ENCODE measurements around the gene PLEKHA6. TPM values are rescaled to one million over a fixed set of nuclear protein-coding genes. Genes with fewer than 3 reads are reported as not detected.

Gene PLEKHA6
- total and polyA plus RNA-seq, 2 donors (not counting 1 experiment from before 2014, with no cell fraction given) = 0.31 to 0.47 TPM

DNA sequence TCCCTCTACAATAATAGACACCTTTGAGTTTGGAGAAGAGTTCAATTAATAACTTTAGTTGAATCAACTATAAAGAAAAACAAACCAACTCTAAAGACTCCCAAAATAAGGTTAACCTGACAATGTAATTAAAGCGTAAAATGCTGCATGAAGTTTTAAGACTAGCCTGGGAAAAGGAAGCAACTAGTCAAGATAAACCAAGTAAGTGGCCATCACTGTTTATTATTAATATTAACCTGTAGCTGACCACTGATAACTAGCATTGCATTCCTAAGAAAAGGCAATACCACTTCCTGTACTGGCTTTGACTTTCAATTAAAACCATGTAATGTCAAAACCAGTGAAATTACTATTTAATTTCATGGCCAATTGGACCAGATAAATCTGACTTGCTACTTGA, 48.9 kb upstream of the PLEKHA6 start:
- Histone ChIP-seq H3K4me2 (replicated peaks; ENCODE audit: low read depth, low read length, poor library complexity, severe bottlenecking) (peak overlapping the region; percentile 81), H4K20me1 (ENCODE audit: control insufficient read depth, insufficient read depth, low read length, poor library complexity, severe bottlenecking) (peaks cover 77% of the 10 kb centered on the region), H3K27me3 (replicated peaks in 1 of 4; ENCODE audit: control extremely low read depth in 1 of 4, control insufficient read depth in 3 of 4, insufficient read depth in 4 of 4, low read length in 3 of 4) (no peaks in the 10 kb centered on the region), H3K27ac (ENCODE audit: low read length in 2 of 2) (peak overlapping the region in 1 of 2 donors; percentile 99), H3K79me2 (ENCODE audit: control insufficient read depth, insufficient read depth, low read length) (peaks cover 92% of the 10 kb centered on the region), H2AFZ (ENCODE audit: insufficient read depth, low read depth, low read length, poor library complexity, severe bottlenecking) (no peak overlapping the region), H3K4me1 (ENCODE audit: control insufficient read depth in 2 of 2, insufficient read depth in 2 of 2, low read length in 2 of 2) (peaks cover 13 to 34% of the 10 kb centered on the region in 2 donors), H3K9ac (ENCODE audit: low read length) (peak overlapping the region; percentile 99), H3K36me3 (replicated peaks in 1 of 2; ENCODE audit: control extremely low read depth in 1 of 2, control insufficient read depth in 1 of 2, extremely low read depth in 1 of 2, insufficient read depth in 2 of 2, low read length in 1 of 2) (peaks cover 6 to 43% of the 10 kb centered on the region in 2 experiments), H3K9me3 (ENCODE audit: control extremely low read depth in 1 of 3, control insufficient read depth in 2 of 3, insufficient read depth in 1 of 3, low read length in 2 of 3) (no peaks in the 10 kb centered on the region), H3K4me3 (ENCODE audit: control extremely low read depth in 1 of 5, extremely low read depth in 1 of 5, insufficient read depth in 1 of 5, low read depth in 2 of 5, low read length in 4 of 5) (peak overlapping the region; percentile 80 to 100 (median 92))
- no peak for ATAC-seq (ENCODE audit: low read depth)
- no CpG with 5 or more reads among the region's 1 CpG for WGBS (ENCODE audit: insufficient coverage)
- Mint-ChIP-seq H3K27ac (peak overlapping the region; percentile 50), H3K9me3 (ENCODE audit: insufficient read depth) (no peaks in the 10 kb centered on the region), H3K4me3 (peak overlapping the region; percentile 99), H3K27me3 (no peaks in the 10 kb centered on the region), H3K4me1 (peaks cover 44% of the 10 kb centered on the region)
- intact Hi-C loops (cut with micrococcal nuclease) = no loop called here
- CTCF ChIA-PET = interaction anchor here (1.5 to 4.7 kb wide), 3 partner anchors 11 to 398 kb away, joined by 4 to 46 read pairs (median 4); no protein-coding TSS in a partner anchor
- no peak for DNase-seq
- POLR2A ChIA-PET = no interaction called here
- TF ChIP-seq, protein P1, sequence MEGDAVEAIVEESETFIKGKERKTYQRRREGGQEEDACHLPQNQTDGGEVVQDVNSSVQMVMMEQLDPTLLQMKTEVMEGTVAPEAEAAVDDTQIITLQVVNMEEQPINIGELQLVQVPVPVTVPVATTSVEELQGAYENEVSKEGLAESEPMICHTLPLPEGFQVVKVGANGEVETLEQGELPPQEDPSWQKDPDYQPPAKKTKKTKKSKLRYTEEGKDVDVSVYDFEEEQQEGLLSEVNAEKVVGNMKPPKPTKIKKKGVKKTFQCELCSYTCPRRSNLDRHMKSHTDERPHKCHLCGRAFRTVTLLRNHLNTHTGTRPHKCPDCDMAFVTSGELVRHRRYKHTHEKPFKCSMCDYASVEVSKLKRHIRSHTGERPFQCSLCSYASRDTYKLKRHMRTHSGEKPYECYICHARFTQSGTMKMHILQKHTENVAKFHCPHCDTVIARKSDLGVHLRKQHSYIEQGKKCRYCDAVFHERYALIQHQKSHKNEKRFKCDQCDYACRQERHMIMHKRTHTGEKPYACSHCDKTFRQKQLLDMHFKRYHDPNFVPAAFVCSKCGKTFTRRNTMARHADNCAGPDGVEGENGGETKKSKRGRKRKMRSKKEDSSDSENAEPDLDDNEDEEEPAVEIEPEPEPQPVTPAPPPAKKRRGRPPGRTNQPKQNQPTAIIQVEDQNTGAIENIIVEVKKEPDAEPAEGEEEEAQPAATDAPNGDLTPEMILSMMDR (IDR thresholded peaks at IDR 0.05) = no peak
- no peak for TF ChIP-seq EZH2 (IDR thresholded peaks at IDR 0.05; ENCODE audit: borderline replicate concordance, insufficient read depth, low read depth, low read length, poor library complexity, severe bottlenecking)

DNA sequence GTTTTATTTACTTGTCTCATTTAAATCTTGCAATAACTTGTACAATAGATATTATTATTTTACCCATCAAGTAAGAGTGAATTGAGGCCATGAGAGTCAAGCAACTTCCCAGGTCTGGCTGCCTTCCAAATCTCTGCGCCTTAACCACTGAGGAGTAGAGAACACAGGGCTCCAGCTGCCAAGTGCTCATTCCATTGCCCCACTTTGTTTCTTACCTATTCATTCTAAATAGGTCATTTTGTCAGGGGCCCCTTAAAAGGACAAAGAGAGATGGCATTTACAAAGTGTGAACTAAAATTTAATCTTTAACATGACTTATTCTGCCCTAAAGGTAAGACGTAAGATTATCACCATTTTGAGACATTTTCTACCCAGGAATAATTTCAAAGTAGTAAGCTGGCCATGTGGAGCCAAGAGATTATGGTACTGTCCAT, 48.4 kb upstream of the PLEKHA6 start:
- WGBS (ENCODE audit: insufficient coverage) = 0% methylated on average over 1 of the region's 2 CpGs
- ChIA-PET CTCF (interaction anchor here (1.0 to 4.7 kb wide), 6 partner anchors 10 to 399 kb away, joined by 3 to 46 read pairs (median 4); no protein-coding TSS in a partner anchor), POLR2A (no interaction called here)
- no peaks in the 10 kb centered on the region for H3K27me3 ChIP-seq (replicated peaks in 1 of 4; ENCODE audit: control extremely low read depth in 1 of 4, control insufficient read depth in 3 of 4, insufficient read depth in 4 of 4, low read length in 3 of 4)
- no peaks in the 10 kb centered on the region for H3K9me3 Mint-ChIP-seq (ENCODE audit: insufficient read depth)
- peak overlapping the region; percentile 80 to 100 (median 92) for H3K4me3 ChIP-seq (ENCODE audit: control extremely low read depth in 1 of 5, extremely low read depth in 1 of 5, insufficient read depth in 1 of 5, low read depth in 2 of 5, low read length in 4 of 5)
- no peaks in the 10 kb centered on the region for H3K9me3 ChIP-seq (ENCODE audit: control extremely low read depth in 1 of 3, control insufficient read depth in 2 of 3, insufficient read depth in 1 of 3, low read length in 2 of 3)
- peaks cover 6 to 46% of the 10 kb centered on the region in 2 experiments for H3K36me3 ChIP-seq (replicated peaks in 1 of 2; ENCODE audit: control extremely low read depth in 1 of 2, control insufficient read depth in 1 of 2, extremely low read depth in 1 of 2, insufficient read depth in 2 of 2, low read length in 1 of 2)
- peaks cover 80% of the 10 kb centered on the region for H4K20me1 ChIP-seq (ENCODE audit: control insufficient read depth, insufficient read depth, low read length, poor library complexity, severe bottlenecking)
- no peak overlapping the region for H2AFZ ChIP-seq (ENCODE audit: insufficient read depth, low read depth, low read length, poor library complexity, severe bottlenecking)
- H3K4me2 ChIP-seq (replicated peaks; ENCODE audit: low read depth, low read length, poor library complexity, severe bottlenecking) = peak overlapping the region; percentile 81
- H3K4me1 ChIP-seq (ENCODE audit: control insufficient read depth in 2 of 2, insufficient read depth in 2 of 2, low read length in 2 of 2) = peaks cover 13 to 34% of the 10 kb centered on the region in 2 donors
- peak overlapping the region; percentile 99 for H3K9ac ChIP-seq (ENCODE audit: low read length)
- peaks cover 87% of the 10 kb centered on the region for H3K79me2 ChIP-seq (ENCODE audit: control insufficient read depth, insufficient read depth, low read length)
- H3K4me1 Mint-ChIP-seq = peaks cover 44% of the 10 kb centered on the region
- no peak for DNase-seq
- no peak for ATAC-seq (ENCODE audit: low read depth)
- peak overlapping the region; percentile 50 for H3K27ac Mint-ChIP-seq
- TF ChIP-seq, protein P1 (IDR thresholded peaks at IDR 0.05) = no peak
- TF ChIP-seq EZH2 (IDR thresholded peaks at IDR 0.05; ENCODE audit: borderline replicate concordance, insufficient read depth, low read depth, low read length, poor library complexity, severe bottlenecking) = no peak
- intact Hi-C loops (cut with micrococcal nuclease) = no loop called here
- H3K27me3 Mint-ChIP-seq = no peaks in the 10 kb centered on the region
- H3K27ac ChIP-seq (ENCODE audit: low read length in 2 of 2) = peak overlapping the region in 1 of 2 donors; percentile 99
- H3K4me3 Mint-ChIP-seq = peak overlapping the region; percentile 99
